HG02938 (cell line): ENCODE results near the gene ANKS3.
"Not testable (repeated sequence)": the region's sequence is repeated elsewhere in the genome, so short reads cannot be mapped to it uniquely, and the experiment has no call there.

Experiments used
- ATAC-seq: cut with Tn5 transposase; IDR thresholded peaks from one replicate; pipeline ENCODE4 v1.9.1; 2021; ENCODE audit warnings: mild to moderate bottlenecking, moderate library complexity; ENCODE audit not compliant: unreplicated experiment

Gene ANKS3

DNA sequence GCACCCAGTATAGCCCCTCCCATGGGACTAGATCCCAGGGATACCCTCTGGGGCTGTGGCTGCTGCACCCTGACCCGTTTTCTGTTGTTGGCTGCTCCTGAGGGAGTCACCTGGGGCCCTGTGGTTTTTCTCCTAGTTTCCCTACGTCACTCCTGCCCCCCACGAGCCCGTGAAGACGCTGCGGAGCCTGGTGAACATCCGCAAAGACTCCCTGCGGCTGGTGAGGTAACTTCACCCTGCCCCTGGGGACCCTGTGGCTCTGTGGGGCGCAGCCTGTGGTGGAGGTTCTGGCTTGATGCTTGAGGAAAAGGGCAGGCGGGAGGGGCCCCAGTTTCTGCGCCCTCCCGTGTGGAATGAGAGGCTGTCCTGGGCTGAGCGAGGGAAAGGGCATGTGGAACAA is 82.2 kb downstream of the ANKS3 start:
- ATAC-seq: no peak

DNA sequence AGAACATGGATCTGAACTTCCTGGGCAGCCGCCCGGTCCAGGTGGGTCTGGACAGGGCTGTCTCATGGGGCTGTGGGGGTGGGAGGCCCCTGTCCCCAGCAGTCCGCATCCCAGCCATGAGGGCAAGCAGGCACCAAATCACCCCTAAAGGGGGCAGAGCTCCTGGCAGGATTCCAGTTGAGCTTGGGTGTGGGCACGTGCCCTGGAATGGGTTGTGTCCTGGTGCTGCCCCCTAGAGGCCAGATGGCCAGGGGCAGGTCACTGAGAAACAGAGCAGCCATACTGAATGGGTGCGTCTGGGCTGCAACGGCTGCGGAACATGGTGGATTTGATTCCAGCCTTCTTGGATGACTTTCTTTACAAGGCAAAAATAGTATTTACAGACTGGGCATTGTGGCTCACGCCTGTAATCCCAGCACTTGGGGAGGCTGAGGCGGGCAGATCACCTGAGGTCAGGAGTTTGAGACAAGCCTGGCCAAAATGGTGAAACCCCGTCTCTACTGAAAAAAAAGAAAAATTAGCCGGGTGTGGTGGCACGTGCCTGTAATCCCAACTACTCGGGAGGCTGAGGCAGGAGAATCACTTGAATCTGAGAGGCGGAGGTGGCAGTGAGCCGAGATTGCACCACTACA is 83.5 kb downstream of the ANKS3 start:
- not testable (repeated sequence) for ATAC-seq

- no peak for ATAC-seq
Measured at GRCh38 chr16:4649744-4650442, 84.2 kb downstream of the ANKS3 start.

- no peak for ATAC-seq
Measured at GRCh38 chr16:4648917-4649316, 85.2 kb downstream of the ANKS3 start.

DNA sequence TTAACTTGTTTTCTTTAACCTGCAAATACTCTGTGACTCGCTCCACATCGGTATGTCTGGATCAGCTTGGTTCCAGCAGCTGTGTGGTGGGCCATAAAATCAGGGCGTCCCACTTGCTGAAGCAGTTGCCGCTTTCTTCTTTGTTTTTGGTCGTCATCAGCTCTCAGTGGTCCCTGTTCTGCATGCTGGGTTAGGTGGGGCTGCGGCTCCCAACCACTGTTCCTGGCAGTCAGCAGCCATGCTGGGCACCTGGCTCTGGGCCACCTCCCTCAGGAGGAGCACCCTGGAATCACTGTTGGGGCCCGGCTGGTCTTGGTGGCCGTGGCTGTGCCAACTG is 86.5 kb downstream of the ANKS3 start:
- ATAC-seq: no peak

- no peak for ATAC-seq
Measured at GRCh38 chr16:4646773-4647643, 87.1 kb downstream of the ANKS3 start.
